T-helper 2 cell treated with Interferon-gamma antibody and Interleukin-4, amounts not matched to agents 5 μg/mL and 100 μg/mL, for 36 hours (primary cell): ENCODE data around the gene PPARG.
"Not testable (repeated sequence)": the region's sequence is repeated elsewhere in the genome, so short reads cannot be mapped to it uniquely, and the experiment has no call there.

Source experiments
- DNase-seq: peaks from one replicate; pipeline ENCODE4 v3.0.0; 2021; ENCODE audit warnings: low spot score
- H3K27ac Mint-ChIP-seq: one replicate; pipeline ENCODE4 v1.8.0; 2021; ENCODE audit warnings: mild to moderate bottlenecking, mixed read lengths
- H3K27me3 Mint-ChIP-seq: one replicate; pipeline ENCODE4 v1.8.0; 2021; ENCODE audit warnings: low read depth, mixed read lengths
- H3K36me3 Mint-ChIP-seq: one replicate; pipeline ENCODE4 v1.8.0; 2021; ENCODE audit warnings: low read depth, mixed read lengths
- H3K4me1 Mint-ChIP-seq: one replicate; pipeline ENCODE4 v1.8.0; 2021; ENCODE audit warnings: low read depth, mixed read lengths
- H3K4me3 Mint-ChIP-seq: one replicate; pipeline ENCODE4 v1.8.0; 2022; ENCODE audit warnings: mild to moderate bottlenecking, moderate library complexity, mixed read lengths
- H3K9me3 Mint-ChIP-seq: one replicate; pipeline ENCODE4 v1.8.0; 2021; ENCODE audit warnings: mixed read lengths

The PPARG gene

DNA sequence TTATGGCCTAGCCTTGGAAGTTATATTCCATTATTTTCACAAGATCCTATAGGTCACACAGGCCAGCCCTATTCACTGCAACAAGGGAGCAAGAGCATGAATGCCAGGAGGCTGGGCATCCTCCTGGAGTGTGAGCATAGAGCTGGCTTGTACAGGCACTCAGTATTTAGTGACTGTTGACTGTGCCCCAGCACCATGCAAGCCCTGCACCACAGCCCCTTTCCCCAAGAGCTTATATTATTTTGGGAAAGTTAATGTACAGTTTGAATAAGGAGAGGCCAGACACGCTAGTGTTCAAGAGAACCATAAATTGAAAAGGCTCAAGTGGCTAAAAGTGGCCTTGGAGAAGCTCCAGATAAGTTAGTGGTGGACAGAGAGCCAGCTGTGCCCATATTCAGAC, 163.1 kb downstream of the PPARG start:
- DNase-seq, result no peak
- Mint-ChIP-seq H3K4me3 (no peak overlapping the region), H3K4me1 (no peaks in the 10 kb centered on the region), H3K27me3 (peaks cover 5% of the 10 kb centered on the region), H3K27ac (no peak overlapping the region), H3K9me3 (no peaks in the 10 kb centered on the region), H3K36me3 (no peaks in the 10 kb centered on the region)

DNA sequence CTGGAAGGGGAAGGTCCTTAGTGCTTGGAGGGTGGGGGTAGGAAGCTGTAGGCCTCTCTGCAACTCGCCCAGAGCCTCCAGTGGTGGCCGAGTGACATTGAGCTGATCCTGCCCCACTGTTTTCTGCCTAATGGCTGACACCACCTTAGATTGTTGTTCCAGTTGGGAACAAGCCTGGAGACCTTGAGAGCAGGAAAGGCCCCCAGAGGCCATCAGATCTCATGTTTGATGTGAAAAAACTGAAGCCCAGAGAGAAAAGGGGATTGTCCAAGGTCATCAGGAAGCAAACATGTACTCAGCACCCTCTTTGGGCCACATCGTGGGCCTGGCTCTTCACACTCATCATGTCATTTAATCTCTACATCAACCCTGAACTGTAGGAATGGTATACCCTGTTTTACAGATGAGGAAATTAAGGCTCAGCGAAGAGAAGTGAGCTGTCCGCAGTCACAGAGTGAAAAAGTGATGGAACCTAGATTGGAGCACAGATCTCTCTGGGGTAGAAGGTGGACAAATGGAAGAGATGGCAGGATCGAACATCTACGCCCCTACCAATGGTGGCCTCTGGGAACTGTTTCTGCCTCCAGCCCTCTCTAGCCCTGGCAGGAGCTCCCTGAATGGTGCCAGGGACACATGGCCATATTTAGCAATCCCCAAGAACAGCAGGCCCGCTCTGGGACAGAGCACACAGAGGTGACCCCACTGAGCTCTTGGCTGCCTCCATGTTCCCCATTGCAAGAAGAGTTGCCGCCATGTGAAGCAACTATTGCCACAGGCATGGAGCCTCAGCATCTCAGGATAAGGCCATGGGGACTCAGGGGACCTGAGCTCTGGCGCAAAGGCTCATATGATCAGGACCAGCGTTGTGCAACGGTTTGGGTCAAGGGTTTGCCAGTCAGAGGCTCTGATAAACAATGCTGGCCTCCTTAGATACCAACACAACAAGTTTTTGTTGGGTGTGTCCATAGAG, 163.8 kb downstream of the PPARG start:
- H3K9me3 Mint-ChIP-seq, result no peaks in the 10 kb centered on the region
- H3K4me3 Mint-ChIP-seq, result no peak overlapping the region
- no peaks in the 10 kb centered on the region for H3K36me3 Mint-ChIP-seq
- no peak for DNase-seq
- peaks cover 4% of the 10 kb centered on the region for H3K27me3 Mint-ChIP-seq
- no peaks in the 10 kb centered on the region for H3K4me1 Mint-ChIP-seq
- H3K27ac Mint-ChIP-seq, result no peak overlapping the region

DNA sequence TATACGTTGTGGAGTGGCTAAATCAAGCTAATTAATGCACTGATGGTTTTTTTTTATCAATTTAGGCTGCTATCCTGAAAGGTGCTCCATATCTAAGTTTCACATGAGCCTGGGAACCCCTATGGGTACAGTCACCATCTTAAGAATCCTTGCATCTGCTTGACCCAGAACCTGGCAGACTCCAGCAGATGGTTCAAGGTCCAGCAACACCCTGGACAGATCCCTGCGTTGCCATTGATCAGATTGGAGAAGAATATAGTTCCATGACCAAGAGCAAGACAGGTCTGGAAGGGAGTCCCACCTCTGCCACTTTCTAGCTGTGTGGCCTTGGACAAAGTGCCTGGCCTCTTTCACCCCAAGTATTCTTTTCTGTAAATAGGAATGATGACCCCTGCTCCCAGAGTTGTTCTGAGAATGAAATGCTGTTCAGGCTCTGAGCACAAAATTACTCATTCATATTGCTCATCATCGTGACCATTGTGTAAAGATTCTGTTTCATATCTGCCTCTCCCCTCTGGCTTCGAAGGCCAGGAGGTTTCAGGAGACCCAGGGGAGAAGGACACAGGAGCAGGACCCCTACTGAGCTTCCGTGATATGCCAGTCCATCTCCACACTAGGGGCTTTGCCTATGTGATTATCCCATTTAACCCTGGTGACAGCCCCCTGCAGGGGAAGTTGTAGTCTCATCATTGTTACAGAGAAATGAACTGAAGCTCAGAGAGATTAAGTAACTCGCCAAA, 165.4 kb downstream of the PPARG start:
- H3K9me3 Mint-ChIP-seq, result no peaks in the 10 kb centered on the region
- no peak for DNase-seq

DNA sequence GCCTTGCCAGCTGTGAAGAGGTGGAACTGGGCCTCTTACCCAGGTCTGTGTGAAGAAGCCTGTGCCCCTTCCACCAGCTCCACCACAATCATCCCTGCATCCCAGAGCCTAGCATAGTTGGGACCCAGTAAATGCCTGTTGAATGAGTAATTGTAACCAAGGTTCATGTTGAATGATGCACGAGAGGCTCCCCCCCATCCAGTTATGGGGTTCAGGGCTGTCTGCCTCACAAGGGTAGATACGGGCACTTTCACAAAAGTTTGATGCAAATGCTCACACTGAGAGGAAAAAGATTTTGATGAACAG, 165.9 kb downstream of the PPARG start:
- Mint-ChIP-seq H3K4me1 (no peaks in the 10 kb centered on the region), H3K27me3 (no peaks in the 10 kb centered on the region), H3K27ac (no peak overlapping the region), H3K9me3 (no peaks in the 10 kb centered on the region), H3K36me3 (no peaks in the 10 kb centered on the region), H3K4me3 (no peak overlapping the region)
- no peak for DNase-seq

More for the DNA sequence above, 165.4 kb downstream of the PPARG start:
- Mint-ChIP-seq H3K27ac (no peak overlapping the region), H3K27me3 (no peaks in the 10 kb centered on the region), H3K4me3 (no peak overlapping the region), H3K36me3 (no peaks in the 10 kb centered on the region), H3K4me1 (no peaks in the 10 kb centered on the region)

DNA sequence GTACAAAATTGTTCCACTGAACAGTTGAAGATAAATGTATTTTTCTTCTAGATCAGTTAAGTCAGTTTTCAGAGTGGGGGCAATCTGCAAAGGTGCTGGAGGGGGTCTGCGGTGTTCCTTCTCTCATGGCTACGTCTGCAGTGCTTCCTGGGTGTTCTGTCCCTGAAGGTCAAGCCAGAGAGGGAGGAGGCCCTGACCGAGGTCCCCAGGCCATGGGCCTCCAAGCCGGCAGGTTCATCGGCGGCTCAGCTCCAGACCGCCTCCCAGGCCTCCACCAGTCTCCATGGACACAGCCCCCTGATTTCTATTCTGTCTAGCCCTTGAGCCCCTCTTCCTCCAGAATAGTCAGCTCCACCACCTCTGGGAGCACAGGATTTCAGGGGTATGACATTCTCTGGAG, 166.9 kb downstream of the PPARG start:
- Mint-ChIP-seq H3K27me3 (no peaks in the 10 kb centered on the region), H3K9me3 (no peaks in the 10 kb centered on the region), H3K27ac (no peak overlapping the region), H3K4me1 (no peaks in the 10 kb centered on the region), H3K36me3 (no peaks in the 10 kb centered on the region), H3K4me3 (no peak overlapping the region)
- DNase-seq, result no peak

DNA sequence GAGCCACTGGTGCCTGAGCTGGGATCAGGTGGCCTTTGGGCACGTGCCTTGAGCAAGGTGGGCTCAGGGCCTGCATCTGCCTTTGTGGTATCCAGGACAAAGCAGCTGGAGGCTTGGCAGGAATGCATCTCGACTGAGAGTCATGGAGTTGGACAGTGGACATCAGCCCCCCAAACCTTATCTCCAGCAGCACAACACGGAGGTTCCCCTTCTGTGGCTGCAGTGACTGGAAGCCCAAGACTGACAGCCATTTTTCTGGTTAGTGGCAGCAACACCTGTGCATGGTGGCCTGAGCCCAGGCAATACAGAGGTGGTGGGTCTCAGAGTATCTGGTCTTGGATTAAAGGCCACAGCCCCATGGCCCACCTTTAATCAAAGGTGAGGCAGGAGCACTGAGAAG, 167.6 kb downstream of the PPARG start:
- DNase-seq, result no peak
- H3K36me3 Mint-ChIP-seq, result no peaks in the 10 kb centered on the region
- H3K9me3 Mint-ChIP-seq, result no peaks in the 10 kb centered on the region
- H3K4me3 Mint-ChIP-seq, result no peak overlapping the region
- H3K27ac Mint-ChIP-seq, result no peak overlapping the region
- H3K4me1 Mint-ChIP-seq, result no peaks in the 10 kb centered on the region
- no peaks in the 10 kb centered on the region for H3K27me3 Mint-ChIP-seq

DNA sequence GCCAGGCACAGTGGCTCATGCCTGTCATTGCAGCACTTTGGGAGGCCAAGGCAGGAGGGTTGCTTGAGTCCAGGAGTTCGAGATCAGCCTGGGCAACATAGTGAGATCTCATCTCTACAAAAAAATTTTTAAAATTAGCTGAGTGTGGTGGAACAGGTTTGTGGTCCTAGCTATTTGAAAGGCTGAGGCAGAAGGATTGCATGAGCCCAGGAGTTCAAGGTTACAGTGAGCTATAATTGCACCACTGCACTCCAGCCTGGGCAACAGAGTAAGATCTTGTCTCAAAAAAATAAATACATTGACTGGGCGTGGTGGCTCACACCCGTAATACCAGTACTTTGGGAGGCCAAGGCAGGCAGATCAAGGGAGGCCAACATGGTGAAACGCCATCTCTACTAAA, 168.5 kb downstream of the PPARG start:
- not testable (repeated sequence) for H3K36me3 Mint-ChIP-seq, H3K4me3 Mint-ChIP-seq, H3K27ac Mint-ChIP-seq, H3K27me3 Mint-ChIP-seq, H3K9me3 Mint-ChIP-seq, DNase-seq, H3K4me1 Mint-ChIP-seq

DNA sequence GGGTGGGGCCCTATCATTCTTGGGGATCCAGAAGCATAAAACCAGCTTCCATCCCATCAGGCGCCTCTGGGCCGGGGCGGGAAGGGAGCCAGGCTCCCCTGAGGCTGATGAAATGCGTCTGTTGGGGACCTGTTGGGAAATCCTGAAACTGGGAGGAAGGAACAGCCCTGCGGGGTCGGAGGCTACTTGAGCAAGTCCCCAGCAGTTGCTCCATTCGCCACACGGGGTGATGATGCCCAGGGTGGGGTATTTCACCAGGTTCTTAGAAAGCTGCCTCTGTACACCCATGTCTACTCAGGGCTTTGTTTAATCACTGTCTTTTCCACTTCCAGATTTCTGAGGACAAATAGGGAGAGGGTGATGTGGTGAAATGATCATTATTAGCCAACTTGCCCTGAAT, 170.0 kb downstream of the PPARG start:
- Mint-ChIP-seq H3K4me3 (no peak overlapping the region), H3K27ac (no peak overlapping the region), H3K36me3 (no peaks in the 10 kb centered on the region), H3K9me3 (no peaks in the 10 kb centered on the region), H3K27me3 (no peaks in the 10 kb centered on the region), H3K4me1 (peaks cover 8% of the 10 kb centered on the region)
- no peak for DNase-seq

DNA sequence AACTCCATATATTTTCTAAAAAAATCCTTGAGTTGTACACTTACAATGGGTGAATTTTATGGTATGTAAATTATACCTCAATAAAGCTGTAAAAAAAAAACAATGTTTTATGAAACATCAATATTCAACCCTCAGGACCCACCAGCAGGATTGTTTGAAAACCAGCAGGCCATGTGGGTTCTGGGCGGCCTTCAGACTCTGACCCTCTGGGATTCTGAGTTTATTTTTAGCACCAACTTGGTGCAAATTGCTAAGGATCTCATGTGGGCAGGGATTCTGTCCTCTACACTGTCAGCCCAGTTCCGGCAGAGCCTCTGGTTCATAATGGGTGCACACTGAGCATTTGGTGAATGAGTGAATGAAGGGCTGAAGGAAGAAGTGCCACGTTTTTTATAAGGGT, 171.3 kb downstream of the PPARG start:
- DNase-seq, result no peak
- Mint-ChIP-seq H3K27ac (no peak overlapping the region), H3K4me1 (peaks cover 8% of the 10 kb centered on the region), H3K36me3 (no peaks in the 10 kb centered on the region), H3K9me3 (no peaks in the 10 kb centered on the region), H3K27me3 (no peaks in the 10 kb centered on the region), H3K4me3 (no peak overlapping the region)

DNA sequence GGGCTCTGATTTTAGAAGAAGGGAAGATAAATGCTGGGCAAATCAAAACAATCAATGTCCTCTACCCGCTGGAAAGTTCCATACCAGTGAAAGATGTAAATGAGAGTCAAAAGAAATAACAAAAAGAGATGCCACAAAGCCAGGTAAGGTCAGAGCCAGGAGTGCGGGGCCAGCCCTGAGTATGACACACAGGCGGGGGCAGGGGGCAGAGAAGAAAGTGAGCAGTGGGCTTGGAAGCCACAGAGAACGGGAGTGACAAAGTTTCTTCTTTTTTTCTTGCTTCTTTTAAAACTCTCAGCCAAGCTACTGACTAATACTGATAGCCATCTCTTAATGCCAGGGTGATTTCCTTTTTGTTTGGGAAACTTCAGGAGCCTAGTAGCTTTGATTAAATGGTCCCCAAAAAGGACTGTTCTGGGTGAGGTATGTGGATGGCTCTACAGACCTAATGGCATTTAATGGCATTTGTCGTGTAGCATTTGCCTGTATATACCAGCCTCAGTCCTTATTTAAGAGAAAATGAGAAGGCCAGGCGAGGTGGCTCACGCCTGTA, 172.3 kb downstream of the PPARG start:
- H3K4me1 Mint-ChIP-seq, result peaks cover 8% of the 10 kb centered on the region
- no peak overlapping the region for H3K4me3 Mint-ChIP-seq
- no peaks in the 10 kb centered on the region for H3K9me3 Mint-ChIP-seq
- H3K36me3 Mint-ChIP-seq, result no peaks in the 10 kb centered on the region
- no peaks in the 10 kb centered on the region for H3K27me3 Mint-ChIP-seq
- H3K27ac Mint-ChIP-seq, result no peak overlapping the region
- no peak for DNase-seq

DNA sequence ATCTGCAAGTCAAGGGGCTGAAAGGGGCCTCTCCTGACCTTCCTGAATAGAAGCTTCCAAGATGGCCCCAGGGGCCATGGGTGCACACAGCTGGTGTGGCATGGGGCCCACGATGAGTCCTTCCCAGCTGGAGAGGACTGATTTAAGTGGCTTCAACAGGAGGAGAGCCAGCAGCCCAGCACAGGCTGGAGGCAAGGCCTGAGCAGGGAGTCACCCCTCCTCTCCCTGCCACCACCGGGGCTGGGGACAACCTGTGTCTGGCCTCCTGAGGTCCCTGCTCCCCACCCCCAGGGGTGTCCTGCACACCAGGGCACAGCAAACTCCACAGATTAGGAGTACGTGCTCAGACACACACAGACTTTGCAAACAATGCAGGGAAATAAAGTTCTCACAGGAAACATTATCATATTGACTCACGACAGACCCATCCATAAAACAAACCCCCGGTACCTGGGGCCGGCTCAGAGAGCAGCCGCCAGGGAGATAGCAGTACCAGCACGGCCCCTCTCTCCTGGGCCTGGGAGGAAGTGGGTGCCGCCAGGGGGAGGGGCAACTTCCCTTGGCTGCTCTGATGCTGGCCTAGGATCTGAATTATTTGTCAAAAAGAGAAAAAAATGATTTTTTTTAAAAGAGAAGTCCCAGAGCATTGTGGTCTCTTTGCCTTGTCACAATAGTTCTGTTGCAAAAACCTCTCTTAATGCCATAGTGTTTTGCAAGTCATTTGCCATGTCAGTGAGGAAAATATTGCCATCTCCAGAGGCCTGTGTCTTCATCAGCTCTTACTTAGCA, 173.5 kb downstream of the PPARG start:
- Mint-ChIP-seq H3K27ac (no peak overlapping the region), H3K4me1 (peaks cover 8% of the 10 kb centered on the region), H3K27me3 (no peaks in the 10 kb centered on the region), H3K9me3 (no peaks in the 10 kb centered on the region), H3K36me3 (no peaks in the 10 kb centered on the region), H3K4me3 (no peak overlapping the region)
- DNase-seq, result no peak

DNA sequence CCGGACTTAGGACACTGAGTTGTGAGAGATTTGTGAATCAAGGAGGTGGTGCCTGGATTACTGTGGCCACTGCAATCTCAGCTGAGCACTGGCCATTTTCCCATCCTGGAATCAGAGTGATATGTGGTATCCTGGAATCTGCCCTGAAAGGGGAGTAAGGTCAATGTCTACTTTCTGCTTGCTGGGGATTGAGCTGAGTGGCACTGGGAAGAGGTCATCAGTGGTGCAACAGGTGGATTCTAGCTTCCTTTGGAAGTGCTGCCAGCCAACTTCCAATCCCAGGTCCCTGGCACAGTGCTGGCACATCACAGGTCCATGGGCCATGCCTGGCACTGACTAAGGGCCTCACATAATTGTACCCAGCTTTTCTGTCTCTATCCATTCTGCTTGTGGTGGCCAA, 174.8 kb downstream of the PPARG start:
- Mint-ChIP-seq H3K9me3 (no peaks in the 10 kb centered on the region), H3K4me3 (no peak overlapping the region), H3K27ac (no peak overlapping the region), H3K4me1 (peaks cover 8% of the 10 kb centered on the region), H3K36me3 (no peaks in the 10 kb centered on the region), H3K27me3 (no peaks in the 10 kb centered on the region)
- no peak for DNase-seq

DNA sequence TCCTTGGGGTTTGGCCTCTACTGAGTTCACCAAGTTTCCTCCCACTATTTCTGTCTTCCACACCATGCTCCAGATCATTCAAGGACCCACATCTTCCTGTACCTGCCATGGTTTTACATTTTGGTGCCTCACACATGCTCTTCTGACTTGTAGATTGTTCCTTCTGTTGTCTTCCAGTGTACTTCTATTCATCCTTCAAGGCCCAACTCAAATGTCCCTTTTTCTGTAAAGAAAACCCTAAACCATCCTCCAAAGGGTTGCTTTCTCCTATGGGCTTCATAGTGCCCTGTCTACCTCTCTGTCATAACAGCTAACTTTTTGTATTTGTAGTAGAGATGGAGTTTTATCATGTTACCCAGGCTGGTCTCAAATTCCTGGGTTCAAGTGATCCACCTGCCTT, 175.3 kb downstream of the PPARG start:
- DNase-seq, result no peak
- Mint-ChIP-seq H3K27me3 (no peaks in the 10 kb centered on the region), H3K4me1 (peaks cover 8% of the 10 kb centered on the region), H3K9me3 (no peaks in the 10 kb centered on the region), H3K4me3 (no peak overlapping the region), H3K36me3 (no peaks in the 10 kb centered on the region), H3K27ac (no peak overlapping the region)
